ENCODE results near the gene KLK11. TPM values are rescaled to one million over a fixed set of nuclear protein-coding genes. Genes with fewer than 3 reads are reported as not detected.

The KLK11 gene
- total RNA-seq (2014; rRNA removed; shearing (Covaris generic)), result not detected in 2 replicates

- H3K4me3 ChIP-seq, result no peak within 1 kb of the TSS
- no peaks in the 10 kb centered on the region for H3K4me1 ChIP-seq (replicated peaks)
- H3K27ac ChIP-seq, result no peak within 1 kb of the TSS
- no peak for DNase-seq (ENCODE audit: low read depth in 1 of 2, low spot score in 2 of 2)
- H3K9me3 ChIP-seq (replicated peaks), result no peaks in the 10 kb centered on the region
- peaks cover 18% of the 10 kb centered on the region for H3K27me3 ChIP-seq (replicated peaks)
- no peaks in the 10 kb centered on the region for H3K36me3 ChIP-seq
Observed at GRCh38 chr19:51026554-51026831, at the start of gene KLK11. KLK11 (minus strand) TSS chr19:51026616; CDS start chr19:51025631, 985 bp downstream.

GRCh38 chr19:51075998-51076397, 49.6 kb upstream of the KLK11 start:
- no peaks in the 10 kb centered on the region for H3K4me1 ChIP-seq (replicated peaks)
- H3K36me3 ChIP-seq, result no peaks in the 10 kb centered on the region
- H3K27me3 ChIP-seq (replicated peaks), result no peaks in the 10 kb centered on the region; the same call in 1 of the 2 replicates
- H3K9me3 ChIP-seq (replicated peaks), result no peaks in the 10 kb centered on the region
- no peak for DNase-seq (ENCODE audit: low read depth in 1 of 2, low spot score in 2 of 2)
- H3K27ac ChIP-seq, result no peak overlapping the region
- H3K4me3 ChIP-seq, result no peak overlapping the region

- Histone ChIP-seq H3K9me3 (replicated peaks) (no peaks in the 10 kb centered on the region), H3K4me3 (no peak overlapping the region), H3K4me1 (replicated peaks) (no peaks in the 10 kb centered on the region), H3K27ac (no peak overlapping the region), H3K27me3 (replicated peaks) (peaks cover 6% of the 10 kb centered on the region), H3K36me3 (no peaks in the 10 kb centered on the region)
- no peak for DNase-seq (ENCODE audit: low read depth in 1 of 2, low spot score in 2 of 2)
Observed at GRCh38 chr19:51071095-51071405, 44.6 kb upstream of the KLK11 start.

- Histone ChIP-seq H3K27me3 (replicated peaks) (peaks cover 6% of the 10 kb centered on the region), H3K4me1 (replicated peaks) (no peaks in the 10 kb centered on the region), H3K4me3 (no peak overlapping the region), H3K36me3 (no peaks in the 10 kb centered on the region), H3K9me3 (replicated peaks) (no peaks in the 10 kb centered on the region), H3K27ac (no peak overlapping the region)
- DNase-seq (ENCODE audit: low read depth in 1 of 2, low spot score in 2 of 2), result no peak
Observed at GRCh38 chr19:51070334-51071094, 44.1 kb upstream of the KLK11 start.

GRCh38 chr19:51066393-51067186, 40.2 kb upstream of the KLK11 start:
- no peak overlapping the region for H3K27ac ChIP-seq
- H3K9me3 ChIP-seq (replicated peaks), result no peaks in the 10 kb centered on the region
- H3K36me3 ChIP-seq, result no peaks in the 10 kb centered on the region
- no peaks in the 10 kb centered on the region for H3K4me1 ChIP-seq (replicated peaks)
- DNase-seq (ENCODE audit: low read depth in 1 of 2, low spot score in 2 of 2), result no peak
- no peak overlapping the region for H3K4me3 ChIP-seq
- H3K27me3 ChIP-seq (replicated peaks), result peaks cover 6% of the 10 kb centered on the region

GRCh38 chr19:51065221-51065960, 39.0 kb upstream of the KLK11 start:
- no peaks in the 10 kb centered on the region for H3K9me3 ChIP-seq (replicated peaks)
- no peaks in the 10 kb centered on the region for H3K4me1 ChIP-seq (replicated peaks)
- no peak overlapping the region for H3K27ac ChIP-seq
- DNase-seq (ENCODE audit: low read depth in 1 of 2, low spot score in 2 of 2), result no peak
- no peak overlapping the region for H3K4me3 ChIP-seq
- no peaks in the 10 kb centered on the region for H3K36me3 ChIP-seq
- H3K27me3 ChIP-seq (replicated peaks), result peaks cover 6% of the 10 kb centered on the region

GRCh38 chr19:51064534-51065220, 38.3 kb upstream of the KLK11 start, which contains the start of gene KLK13:
KLK13 (minus strand) TSS chr19:51065092; CDS start chr19:51065067, 25 bp downstream.
- Histone ChIP-seq H3K36me3 (no peaks in the 10 kb centered on the region), H3K4me1 (replicated peaks) (no peaks in the 10 kb centered on the region), H3K27me3 (replicated peaks) (peaks cover 6% of the 10 kb centered on the region), H3K9me3 (replicated peaks) (no peaks in the 10 kb centered on the region), H3K27ac (no peak within 1 kb of the TSS), H3K4me3 (no peak within 1 kb of the TSS)
- DNase-seq (ENCODE audit: low read depth in 1 of 2, low spot score in 2 of 2), result no peak

GRCh38 chr19:51063664-51064063, 37.2 kb upstream of the KLK11 start:
- H3K27ac ChIP-seq, result no peak overlapping the region
- H3K36me3 ChIP-seq, result no peaks in the 10 kb centered on the region
- no peaks in the 10 kb centered on the region for H3K4me1 ChIP-seq (replicated peaks)
- no peak overlapping the region for H3K4me3 ChIP-seq
- H3K9me3 ChIP-seq (replicated peaks), result no peaks in the 10 kb centered on the region
- no peak for DNase-seq (ENCODE audit: low read depth in 1 of 2, low spot score in 2 of 2)
- H3K27me3 ChIP-seq (replicated peaks), result peaks cover 6% of the 10 kb centered on the region

- H3K4me1 ChIP-seq (replicated peaks), result no peaks in the 10 kb centered on the region
- no peak overlapping the region for H3K4me3 ChIP-seq
- H3K9me3 ChIP-seq (replicated peaks), result no peaks in the 10 kb centered on the region
- no peak for DNase-seq (ENCODE audit: low read depth in 1 of 2, low spot score in 2 of 2)
- H3K27ac ChIP-seq, result no peak overlapping the region
- no peaks in the 10 kb centered on the region; the same call in 1 of the 2 replicates for H3K27me3 ChIP-seq (replicated peaks)
- H3K36me3 ChIP-seq, result no peaks in the 10 kb centered on the region
Observed at GRCh38 chr19:51060973-51061372, 34.6 kb upstream of the KLK11 start.

GRCh38 chr19:51060336-51060735, 33.9 kb upstream of the KLK11 start:
- no peaks in the 10 kb centered on the region for H3K4me1 ChIP-seq (replicated peaks)
- no peak for DNase-seq (ENCODE audit: low read depth in 1 of 2, low spot score in 2 of 2)
- no peaks in the 10 kb centered on the region for H3K36me3 ChIP-seq
- H3K9me3 ChIP-seq (replicated peaks), result no peaks in the 10 kb centered on the region
- H3K27ac ChIP-seq, result no peak overlapping the region
- no peak overlapping the region for H3K4me3 ChIP-seq
- H3K27me3 ChIP-seq (replicated peaks), result no peaks in the 10 kb centered on the region

- no peaks in the 10 kb centered on the region for H3K36me3 ChIP-seq
- no peaks in the 10 kb centered on the region for H3K9me3 ChIP-seq (replicated peaks)
- DNase-seq (ENCODE audit: low read depth in 1 of 2, low spot score in 2 of 2), result no peak
- no peak overlapping the region for H3K4me3 ChIP-seq
- H3K27me3 ChIP-seq (replicated peaks), result no peaks in the 10 kb centered on the region
- H3K27ac ChIP-seq, result no peak overlapping the region
- H3K4me1 ChIP-seq (replicated peaks), result no peaks in the 10 kb centered on the region
Observed at GRCh38 chr19:51059715-51060114, 33.3 kb upstream of the KLK11 start.

GRCh38 chr19:51055866-51056265, 29.4 kb upstream of the KLK11 start:
- Histone ChIP-seq H3K27ac (no peak overlapping the region), H3K4me3 (no peak overlapping the region), H3K36me3 (no peaks in the 10 kb centered on the region), H3K27me3 (replicated peaks) (no peaks in the 10 kb centered on the region; the same call in 1 of the 2 replicates), H3K4me1 (replicated peaks) (no peaks in the 10 kb centered on the region), H3K9me3 (replicated peaks) (no peaks in the 10 kb centered on the region)
- DNase-seq (ENCODE audit: low read depth in 1 of 2, low spot score in 2 of 2), result no peak

- no peak for DNase-seq (ENCODE audit: low read depth in 1 of 2, low spot score in 2 of 2)
- H3K4me1 ChIP-seq (replicated peaks), result no peaks in the 10 kb centered on the region
- no peaks in the 10 kb centered on the region for H3K27me3 ChIP-seq (replicated peaks)
- H3K9me3 ChIP-seq (replicated peaks), result no peaks in the 10 kb centered on the region
- H3K36me3 ChIP-seq, result no peaks in the 10 kb centered on the region
- H3K4me3 ChIP-seq, result no peak overlapping the region
- no peak overlapping the region for H3K27ac ChIP-seq
Observed at GRCh38 chr19:51047031-51047335, 20.6 kb upstream of the KLK11 start.
